Cardiac fibroblast (primary cell): ENCODE data around the gene SGO2.
A peak's percentile ranks its signal among the peaks of the same experiment; 100 is the strongest.

ENCODE experiments used
- DNase-seq, 2 donors: peaks; one replicate each; pipeline versions ENCODE4 v3.0.0 to v3.0.0-alpha.2; 2010; ENCODE audit warnings: low read depth in 2 of 2
- H3K4me3 ChIP-seq, 2 donors: replicated peaks in 1 of 2; 1 replicate in 1 of 2; 2 replicates in 1 of 2; pipeline ENCODE4 v1.5.1; 2011; ENCODE audit warnings: low read depth in 2 of 2, low read length in 2 of 2, mild to moderate bottlenecking in 2 of 2, moderate library complexity in 1 of 2
- TF ChIP-seq, protein P1 (sequence below): IDR thresholded peaks from one replicate; pipeline ENCODE4 v1.5.1; 2011; ENCODE audit warnings: low read depth, mild to moderate bottlenecking, low read length, inconsistent platforms

The SGO2 gene

GRCh38 chr2:200596774-200597570, 71.0 kb downstream of the SGO2 start:
- H3K4me3 ChIP-seq, result no peak overlapping the region
- no peak for DNase-seq
- TF ChIP-seq, protein P1, sequence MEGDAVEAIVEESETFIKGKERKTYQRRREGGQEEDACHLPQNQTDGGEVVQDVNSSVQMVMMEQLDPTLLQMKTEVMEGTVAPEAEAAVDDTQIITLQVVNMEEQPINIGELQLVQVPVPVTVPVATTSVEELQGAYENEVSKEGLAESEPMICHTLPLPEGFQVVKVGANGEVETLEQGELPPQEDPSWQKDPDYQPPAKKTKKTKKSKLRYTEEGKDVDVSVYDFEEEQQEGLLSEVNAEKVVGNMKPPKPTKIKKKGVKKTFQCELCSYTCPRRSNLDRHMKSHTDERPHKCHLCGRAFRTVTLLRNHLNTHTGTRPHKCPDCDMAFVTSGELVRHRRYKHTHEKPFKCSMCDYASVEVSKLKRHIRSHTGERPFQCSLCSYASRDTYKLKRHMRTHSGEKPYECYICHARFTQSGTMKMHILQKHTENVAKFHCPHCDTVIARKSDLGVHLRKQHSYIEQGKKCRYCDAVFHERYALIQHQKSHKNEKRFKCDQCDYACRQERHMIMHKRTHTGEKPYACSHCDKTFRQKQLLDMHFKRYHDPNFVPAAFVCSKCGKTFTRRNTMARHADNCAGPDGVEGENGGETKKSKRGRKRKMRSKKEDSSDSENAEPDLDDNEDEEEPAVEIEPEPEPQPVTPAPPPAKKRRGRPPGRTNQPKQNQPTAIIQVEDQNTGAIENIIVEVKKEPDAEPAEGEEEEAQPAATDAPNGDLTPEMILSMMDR, result no peak

DNA sequence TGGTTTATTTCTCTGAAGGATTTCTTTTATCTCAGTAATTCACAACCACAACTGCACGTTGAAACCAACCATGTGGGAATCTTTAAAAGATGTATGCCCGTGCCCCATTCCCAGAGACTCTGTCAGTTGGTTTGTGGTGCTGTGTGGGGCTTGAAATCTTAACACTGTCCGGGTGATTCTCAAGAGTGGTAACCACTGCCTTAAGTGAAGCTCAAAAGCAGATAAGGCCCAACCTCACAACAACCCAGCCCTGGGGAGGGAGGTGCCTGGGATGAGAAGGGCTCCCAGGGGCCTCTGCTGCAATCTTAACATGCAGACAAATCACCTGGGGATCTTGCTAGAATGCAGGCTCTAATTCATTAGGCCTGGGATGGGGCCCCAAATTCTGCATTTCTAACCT, 73.2 kb downstream of the SGO2 start:
- TF ChIP-seq, protein P1, result no peak
- no peak overlapping the region for H3K4me3 ChIP-seq
- DNase-seq, result no peak

DNA sequence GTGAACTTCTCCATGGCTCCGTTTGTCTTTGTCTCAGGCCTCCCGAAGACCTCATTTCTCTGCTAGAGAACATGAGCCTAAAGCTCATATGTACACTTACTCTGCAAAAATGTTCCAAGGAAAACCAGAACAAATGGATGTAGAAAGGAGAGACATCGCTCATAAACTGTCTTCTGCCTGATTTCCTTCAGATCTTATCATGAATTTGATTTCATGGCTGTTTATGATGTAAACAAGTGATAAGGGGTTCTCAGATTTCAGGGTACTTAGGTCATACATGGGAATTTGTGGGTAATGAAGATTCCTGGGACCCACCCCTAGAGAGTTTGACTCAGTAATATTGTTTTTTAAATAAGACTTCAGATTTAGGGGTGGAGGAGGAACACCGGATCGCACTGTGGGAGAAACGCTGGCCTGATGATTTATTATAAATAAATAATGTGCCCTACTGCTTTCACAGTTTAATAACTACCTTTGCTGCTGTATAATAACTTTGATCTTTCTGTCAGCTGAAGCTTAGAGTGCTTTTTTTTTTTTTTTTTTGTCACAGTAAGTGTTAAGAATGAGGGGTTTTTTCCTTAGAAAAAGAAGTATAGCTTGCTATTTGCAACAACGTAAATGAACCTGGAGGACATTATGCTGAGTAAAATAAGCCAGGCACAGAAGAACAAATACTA, 74.7 kb downstream of the SGO2 start:
- TF ChIP-seq, protein P1, result no peak
- H3K4me3 ChIP-seq, result no peak overlapping the region
- DNase-seq, result no peak

- no peak overlapping the region for H3K4me3 ChIP-seq
- DNase-seq, result no peak
- TF ChIP-seq, protein P1, result no peak
These were observed 76.6 kb downstream of the SGO2 start for GRCh38 chr2:200602584-200602983.

- no peak overlapping the region for H3K4me3 ChIP-seq
- TF ChIP-seq, protein P1, result no peak
- peak; percentile 61 to 91 for DNase-seq
These were observed 78.0 kb downstream of the SGO2 start for GRCh38 chr2:200603972-200604371.

- no peak overlapping the region for H3K4me3 ChIP-seq
- peak; percentile 70 to 72 for DNase-seq
- TF ChIP-seq, protein P1, result no peak
These were observed 78.7 kb downstream of the SGO2 start for GRCh38 chr2:200604571-200605255.
